CD14-positive monocyte (primary cell): ENCODE results near the gene ZFP36L2. TPM values are rescaled to one million over a fixed set of nuclear protein-coding genes. Genes with fewer than 3 reads are reported as not detected.

ENCODE experiments used
- DNase-seq, 3 donors: peaks; one replicate each; pipeline ENCODE4 v3.0.0-alpha.2; 2011 to 2022
- H2AFZ ChIP-seq: 2 replicates; pipeline ENCODE4 v1.6.0; 2012; ENCODE audit warnings: mild to moderate bottlenecking, low read depth, low read length, inconsistent platforms; ENCODE audit not compliant: insufficient read depth, poor library complexity, severe bottlenecking
- H3K27ac ChIP-seq, 2 donors: 1 replicate in 1 of 2; 2 replicates in 1 of 2; pipeline ENCODE4 v1.5.1; 2012 to 2013; ENCODE audit warnings: low read length in 2 of 2, control low read depth in 1 of 2, inconsistent platforms in 1 of 2, low read depth in 1 of 2, mild to moderate bottlenecking in 1 of 2
- H3K27me3 ChIP-seq, 2 donors: one replicate each; pipeline versions ENCODE4 v1.6.0 to v1.6.1; 2011 to 2013; ENCODE audit warnings: low read length in 2 of 2; ENCODE audit not compliant: control insufficient read depth in 2 of 2, insufficient read depth in 2 of 2
- H3K36me3 ChIP-seq, 2 donors: replicated peaks in 1 of 2; 1 replicate in 1 of 2; 2 replicates in 1 of 2; pipeline versions ENCODE4 v1.5.1 to v1.6.1; 2012 to 2013; ENCODE audit warnings: low read length in 2 of 2, control low read depth in 1 of 2, inconsistent platforms in 1 of 2, mild to moderate bottlenecking in 1 of 2; ENCODE audit not compliant: insufficient read depth in 2 of 2, control insufficient read depth in 1 of 2
- H3K4me1 ChIP-seq, 2 donors: 1 replicate in 1 of 2; 2 replicates in 1 of 2; pipeline versions ENCODE4 v1.5.1 to v1.6.1; 2012 to 2013; ENCODE audit warnings: low read length in 2 of 2, control low read depth in 1 of 2, inconsistent platforms in 1 of 2, mild to moderate bottlenecking in 1 of 2, moderate library complexity in 1 of 2; ENCODE audit not compliant: insufficient read depth in 2 of 2, control insufficient read depth in 1 of 2
- H3K4me2 ChIP-seq: replicated peaks from 2 replicates; pipeline ENCODE3; 2012; ENCODE audit warnings: low read length, moderate library complexity, mild to moderate bottlenecking; ENCODE audit not compliant: poor library complexity, severe bottlenecking; ENCODE audit errors: extremely low read depth
- H3K4me3 ChIP-seq, 3 experiments: fragments of 200-600 bp in 1 of 3; sonication (generic) in 1 of 3; replicated peaks in 1 of 3; 1 replicate in 2 of 3; 2 replicates in 1 of 3; pipeline ENCODE4 v1.5.1; 2011 to 2013; ENCODE audit warnings: low read length in 3 of 3, mild to moderate bottlenecking in 3 of 3, control low read depth in 2 of 3, low read depth in 2 of 3, inconsistent platforms in 1 of 3, moderate library complexity in 1 of 3
- H3K79me2 ChIP-seq: 2 replicates; pipeline ENCODE4 v1.6.0; 2012; ENCODE audit warnings: mild to moderate bottlenecking, control low read depth, inconsistent platforms, low read length, moderate library complexity; ENCODE audit not compliant: insufficient read depth
- H3K9ac ChIP-seq: 2 replicates; pipeline ENCODE4 v1.6.0; 2017; ENCODE audit warnings: low read length, mild to moderate bottlenecking; ENCODE audit not compliant: insufficient read depth, poor library complexity, severe bottlenecking
- H3K9me3 ChIP-seq, 2 donors: replicated peaks in 1 of 2; 1 replicate in 1 of 2; 2 replicates in 1 of 2; pipeline versions ENCODE4 v1.5.1 to v1.6.1; 2012 to 2013; ENCODE audit warnings: low read length in 2 of 2, control low read depth in 1 of 2; ENCODE audit not compliant: control insufficient read depth in 1 of 2, insufficient read depth in 1 of 2
- H4K20me1 ChIP-seq: 2 replicates; pipeline ENCODE4 v1.6.0; 2012; ENCODE audit warnings: mild to moderate bottlenecking, low read length, control low read depth, moderate library complexity; ENCODE audit not compliant: insufficient read depth
- H3K27ac Mint-ChIP-seq, 7 donors: one replicate each; pipeline ENCODE4 v1.8.0; 2020; ENCODE audit warnings: mild to moderate bottlenecking in 7 of 7, mixed read lengths in 7 of 7, moderate library complexity in 6 of 7, inconsistent platforms in 2 of 7
- H3K27me3 Mint-ChIP-seq, 3 donors: one replicate each; pipeline ENCODE4 v1.8.0; 2021 to 2022; ENCODE audit warnings: low read depth in 3 of 3, mild to moderate bottlenecking in 3 of 3, mixed read lengths in 3 of 3, moderate library complexity in 3 of 3, inconsistent platforms in 1 of 3
- H3K36me3 Mint-ChIP-seq, 2 donors: one replicate each; pipeline ENCODE4 v1.8.0; 2020; ENCODE audit warnings: mixed read lengths in 2 of 2, inconsistent platforms in 1 of 2, mild to moderate bottlenecking in 1 of 2
- H3K4me1 Mint-ChIP-seq: one replicate; pipeline ENCODE4 v1.8.0; 2020; ENCODE audit warnings: mild to moderate bottlenecking, mixed read lengths
- H3K4me3 Mint-ChIP-seq, 2 donors: one replicate each; pipeline ENCODE4 v1.8.0; 2020; ENCODE audit warnings: mild to moderate bottlenecking in 2 of 2, mixed read lengths in 2 of 2, moderate library complexity in 1 of 2
- H3K9me3 Mint-ChIP-seq, 7 donors: one replicate each; pipeline ENCODE4 v1.8.0; 2020 to 2022; ENCODE audit warnings: mixed read lengths in 7 of 7, mild to moderate bottlenecking in 6 of 7, moderate library complexity in 6 of 7, inconsistent platforms in 2 of 7
- WGBS: methylation state at CpG from one replicate; pipeline ENCODE4 v1.1.5; 2013; ENCODE audit warnings: missing lambda C conversion rate; ENCODE audit not compliant: insufficient coverage; 5-methylcytosine and 5-hydroxymethylcytosine counted together
- intact Hi-C, 2 donors: fragments of 100-400 bp; cut with micrococcal nuclease; formaldehyde crosslinking; loops; one replicate each; pipeline versions ENCODE4 v1.15.0 to v1.15.1; 2023
- polyA plus RNA-seq, 3 donors: library from polyadenylated mRNA; depleted of rRNA in 1 of 3; unstranded in 2 of 3; stranded (reverse) in 1 of 3; fragments of 300-500 nt in 2 of 3; fragments of >200 nt in 1 of 3; fragmentation: Illumina TruSeq in 2 of 3; gene quantifications; 1 replicate in 2 of 3; 2 replicates in 1 of 3; pipeline ENCODE4 v1.2.3, GENCODE V29; 2012 to 2021
- TF ChIP-seq, protein P1 (sequence below): fragments of 200-600 bp; IDR thresholded peaks from one replicate; pipeline ENCODE4 v1.8.0; 2022; ENCODE audit warnings: antibody characterized with exemption, mild to moderate bottlenecking

ZFP36L2 gene
- polyA plus RNA-seq, 3 donors: 84.4 to 150 (median 88.3) TPM

DNA sequence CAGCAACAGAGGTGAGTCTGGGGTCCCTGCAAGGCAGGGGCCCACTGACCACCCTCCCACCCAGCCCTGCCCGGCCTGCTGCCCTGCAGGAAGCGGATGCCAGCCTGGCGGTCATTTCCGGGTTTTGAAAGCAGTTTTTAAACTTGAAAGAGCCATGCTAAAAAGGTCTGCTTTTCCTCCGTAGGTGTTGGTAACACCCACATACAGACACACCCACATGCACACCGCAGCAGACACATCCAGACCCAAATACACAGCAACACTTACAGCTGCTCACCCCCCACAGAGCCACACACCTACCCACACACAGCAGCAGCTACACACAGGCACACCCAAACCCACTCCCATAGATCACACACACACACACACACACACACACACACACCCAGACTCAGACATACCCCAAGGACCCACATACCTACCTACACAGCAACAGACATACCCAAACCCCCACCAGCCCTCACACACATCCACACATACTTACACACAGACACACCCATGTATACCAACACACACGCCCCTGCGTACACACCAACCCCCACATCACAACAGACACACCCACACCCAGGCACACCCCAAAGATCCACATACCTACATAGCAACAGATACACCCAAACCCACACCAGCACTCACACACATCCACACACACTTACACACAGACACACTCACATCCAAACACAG is 7.6 kb downstream of the ZFP36L2 start:
- peaks cover 64% of the 10 kb centered on the region for H3K4me1 Mint-ChIP-seq
- H3K36me3 ChIP-seq: peaks cover 18 to 19% of the 10 kb centered on the region in 2 donors
- peak overlapping the region; percentile 86 for H3K9ac ChIP-seq
- H3K9me3 ChIP-seq: no peaks in the 10 kb centered on the region
- H2AFZ ChIP-seq: no peak overlapping the region
- 0% methylated on average over 8 of the region's 8 CpGs for WGBS
- H3K4me3 Mint-ChIP-seq: peak overlapping the region; percentile 98 to 100
- H3K27me3 ChIP-seq: no peaks in the 10 kb centered on the region
- peaks cover 55 to 83% of the 10 kb centered on the region in 2 donors for H3K4me1 ChIP-seq
- H3K27me3 Mint-ChIP-seq: peaks cover 0 to 2% (median 0%) of the 10 kb centered on the region in 3 donors
- no peaks in the 10 kb centered on the region for H3K9me3 Mint-ChIP-seq
- peak overlapping the region; percentile 88 to 92 for H3K27ac ChIP-seq
- peak overlapping the region; percentile 83 to 99 (median 87) for H3K4me3 ChIP-seq
- peak overlapping the region; percentile 90 for H3K4me2 ChIP-seq
- H3K27ac Mint-ChIP-seq: peak overlapping the region; percentile 98 to 99 (median 98)
- TF ChIP-seq, protein P1, sequence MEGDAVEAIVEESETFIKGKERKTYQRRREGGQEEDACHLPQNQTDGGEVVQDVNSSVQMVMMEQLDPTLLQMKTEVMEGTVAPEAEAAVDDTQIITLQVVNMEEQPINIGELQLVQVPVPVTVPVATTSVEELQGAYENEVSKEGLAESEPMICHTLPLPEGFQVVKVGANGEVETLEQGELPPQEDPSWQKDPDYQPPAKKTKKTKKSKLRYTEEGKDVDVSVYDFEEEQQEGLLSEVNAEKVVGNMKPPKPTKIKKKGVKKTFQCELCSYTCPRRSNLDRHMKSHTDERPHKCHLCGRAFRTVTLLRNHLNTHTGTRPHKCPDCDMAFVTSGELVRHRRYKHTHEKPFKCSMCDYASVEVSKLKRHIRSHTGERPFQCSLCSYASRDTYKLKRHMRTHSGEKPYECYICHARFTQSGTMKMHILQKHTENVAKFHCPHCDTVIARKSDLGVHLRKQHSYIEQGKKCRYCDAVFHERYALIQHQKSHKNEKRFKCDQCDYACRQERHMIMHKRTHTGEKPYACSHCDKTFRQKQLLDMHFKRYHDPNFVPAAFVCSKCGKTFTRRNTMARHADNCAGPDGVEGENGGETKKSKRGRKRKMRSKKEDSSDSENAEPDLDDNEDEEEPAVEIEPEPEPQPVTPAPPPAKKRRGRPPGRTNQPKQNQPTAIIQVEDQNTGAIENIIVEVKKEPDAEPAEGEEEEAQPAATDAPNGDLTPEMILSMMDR: no peak
- intact Hi-C loops: loop anchor here in 1 of 2 donors (10.0 kb wide), 1 partner anchor 404 kb away; no protein-coding TSS in a partner anchor
- peaks cover 17 to 34% of the 10 kb centered on the region in 2 donors for H3K36me3 Mint-ChIP-seq
- peak in 2 of 3 donors; percentile 42 to 58 for DNase-seq
- H4K20me1 ChIP-seq: peaks cover 34% of the 10 kb centered on the region
- H3K79me2 ChIP-seq: peaks cover 70% of the 10 kb centered on the region

DNA sequence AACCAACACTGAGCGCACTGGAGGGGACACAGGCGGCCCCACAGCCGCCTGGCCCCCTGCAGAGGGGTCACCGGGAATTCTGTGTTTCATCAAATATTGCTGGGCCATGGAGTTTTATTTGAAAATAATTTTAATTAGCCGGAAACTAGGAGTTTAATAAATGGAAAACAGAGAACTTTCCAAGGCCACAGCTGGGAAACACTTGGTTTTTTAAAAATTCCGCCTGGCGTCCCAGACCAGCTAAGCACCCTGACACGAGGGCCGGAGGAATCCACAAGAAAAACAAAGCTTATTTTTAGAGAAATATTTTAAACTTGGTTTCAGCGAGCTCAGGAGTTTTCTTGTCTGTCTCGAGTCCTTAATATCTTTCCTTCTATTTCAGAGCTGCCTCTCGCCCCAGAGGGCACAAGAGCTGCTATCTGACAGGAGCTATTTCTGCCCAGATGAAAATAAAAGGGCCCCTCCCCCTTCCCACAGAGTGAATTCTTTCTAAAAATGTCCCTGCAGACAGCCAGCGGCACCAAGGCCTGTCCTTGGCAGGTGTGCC is 8.2 kb downstream of the ZFP36L2 start:
- H3K4me2 ChIP-seq: peak overlapping the region; percentile 90
- peaks cover 70% of the 10 kb centered on the region for H3K4me1 Mint-ChIP-seq

More for the DNA sequence above, 8.2 kb downstream of the ZFP36L2 start:
- H3K36me3 Mint-ChIP-seq: peaks cover 15 to 28% of the 10 kb centered on the region in 2 donors
- H3K27me3 Mint-ChIP-seq: no peaks in the 10 kb centered on the region
- Histone ChIP-seq H3K4me3 (peak overlapping the region in 2 of 3 experiments; percentile 83 to 99), H3K4me1 (peaks cover 62 to 84% of the 10 kb centered on the region in 2 donors), H3K9me3 (no peaks in the 10 kb centered on the region), H2AFZ (no peak overlapping the region), H4K20me1 (peaks cover 28% of the 10 kb centered on the region), H3K36me3 (peaks cover 12 to 13% of the 10 kb centered on the region in 2 donors), H3K27me3 (no peaks in the 10 kb centered on the region), H3K79me2 (peaks cover 64% of the 10 kb centered on the region), H3K9ac (peak overlapping the region; percentile 86), H3K27ac (peak overlapping the region; percentile 88 to 92)
- no peaks in the 10 kb centered on the region for H3K9me3 Mint-ChIP-seq
- intact Hi-C loops: loop anchor here in 1 of 2 donors (10.0 kb wide), 1 partner anchor 403 kb away; no protein-coding TSS in a partner anchor
- DNase-seq: no peak
- peak overlapping the region; percentile 83 to 99 (median 98) for H3K27ac Mint-ChIP-seq
- 19% methylated on average over 6 of the region's 13 CpGs for WGBS
- peak overlapping the region; percentile 51 to 100 for H3K4me3 Mint-ChIP-seq
- TF ChIP-seq, protein P1: no peak
